ENCODE measurements around the gene ZNF500. TPM values are rescaled to one million over a fixed set of nuclear protein-coding genes. Genes with fewer than 3 reads are reported as not detected.

The ZNF500 gene
- 7.7 and 7.8 TPM in 2 replicates for total RNA-seq

GRCh38 chr16:4766875-4767628 lies at the start of gene ZNF500:
Gene ZNF500, minus strand, starts transcription at chr16:4767162. Its CDS starts 1,184 bp downstream, at chr16:4765978.

DNA sequence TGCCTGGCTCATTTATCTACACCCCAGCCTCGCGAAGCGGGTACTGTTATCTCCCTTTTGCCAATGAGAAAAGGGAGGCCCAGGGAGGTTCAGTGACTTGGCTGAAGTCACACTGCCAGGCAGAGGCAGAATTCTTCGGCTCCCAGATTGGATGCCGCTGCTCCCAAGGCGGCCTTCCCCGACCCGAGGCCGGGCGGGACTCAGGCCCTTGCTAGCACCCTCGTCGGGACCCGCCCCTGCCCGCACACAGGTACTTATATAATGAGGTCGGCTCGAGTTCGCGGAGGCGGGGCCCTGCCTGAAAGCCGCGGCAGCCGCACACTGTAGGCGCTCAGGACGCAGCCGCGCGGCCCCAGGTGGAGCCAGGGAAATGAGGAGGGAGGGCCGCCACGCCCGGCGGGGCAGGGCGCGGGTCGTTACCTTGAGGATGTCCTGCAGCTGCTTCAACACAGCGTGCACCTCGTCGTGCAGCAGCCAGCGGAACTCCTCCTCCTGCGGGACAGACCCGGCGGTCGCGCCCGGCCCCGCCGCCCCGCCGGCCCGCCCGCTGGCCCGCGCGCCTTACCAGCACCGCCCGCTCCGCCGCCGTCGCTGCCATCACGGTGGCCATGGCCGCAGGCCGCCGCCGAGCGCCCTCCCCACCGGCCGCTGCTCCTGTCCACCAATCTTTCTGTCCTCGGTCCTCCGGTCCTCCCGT lies 35.1 kb upstream of the ZNF500 start, which contains the start of gene ROGDI:
TSS of gene ROGDI (minus strand) at position 672 of the 697 bp plus-strand sequence. CDS start at position 610, 62 bp downstream.

GRCh38 chr16:4795181-4795827 lies 28.3 kb upstream of the ZNF500 start, which contains the start of gene SMIM22:
Gene SMIM22, plus strand, starts transcription at chr16:4795369. Its CDS starts 366 bp downstream, at chr16:4795735.

GRCh38 chr16:4787627-4788482 lies 20.9 kb upstream of the ZNF500 start, which contains the start of gene SEPTIN12:
Gene SEPTIN12, minus strand, starts transcription at chr16:4788345. Its CDS starts 700 bp downstream, at chr16:4787645.

DNA sequence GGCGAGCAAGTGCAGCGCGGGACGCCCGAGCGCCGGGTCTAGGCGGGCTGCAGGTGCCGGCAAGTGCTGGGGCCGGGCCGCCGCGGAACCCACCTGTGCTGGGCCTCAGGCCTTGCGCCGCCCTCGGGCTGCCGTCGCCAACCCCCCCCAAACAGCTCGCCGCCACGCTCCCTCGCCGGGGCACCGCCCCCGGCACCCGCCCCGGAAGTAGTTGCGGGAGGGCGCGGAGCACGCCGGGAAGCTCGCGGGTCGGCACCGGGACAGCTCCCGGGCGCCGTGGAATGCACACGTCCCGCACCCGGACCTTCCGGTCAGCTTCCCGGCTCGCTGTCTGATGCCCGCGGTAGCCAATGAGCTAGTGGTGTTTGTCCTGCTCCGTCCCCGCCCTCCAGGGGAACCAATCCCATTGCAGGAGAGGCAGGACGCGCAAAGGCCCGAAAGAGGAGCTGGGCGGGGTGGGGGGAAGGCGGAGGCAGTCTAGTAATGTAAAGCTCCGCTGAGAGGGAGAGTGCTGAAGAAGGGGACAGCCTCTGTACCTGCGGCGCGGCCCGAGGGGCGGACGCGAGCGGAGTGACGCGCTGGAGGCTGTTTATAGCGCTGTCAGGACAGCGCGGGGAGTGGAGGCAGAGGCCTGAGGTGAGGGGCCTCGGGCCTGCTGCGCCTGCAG lies 32.8 kb downstream of the ZNF500 start, which contains the start of the genes ANKS3 and DNAAF8:
TSS of gene ANKS3 (minus strand) at position 209 of the 667 bp plus-strand sequence. CDS start 4,122 bp downstream, outside the sequence.
TSS of gene DNAAF8 (plus strand) at position 475 of the 667 bp plus-strand sequence. CDS start 1,978 bp downstream, outside the sequence.

Other genes with a start within 250 kb of the ZNF500 start
- 36.8 and 38.6 TPM in 2 replicates for gene CDIP1, start 228.4 kb downstream of the ZNF500 start, total RNA-seq
- 0.05 TPM in 1 of 2 replicates, not detected in the other for gene C16orf96, start 210.8 kb downstream of the ZNF500 start, total RNA-seq
- 7.6 and 9.0 TPM in 2 replicates for gene UBALD1, start 152.3 kb downstream of the ZNF500 start, total RNA-seq
- 31.0 and 44.5 TPM in 2 replicates for gene MGRN1, start 142.3 kb downstream of the ZNF500 start, total RNA-seq
- 30.3 and 38.5 TPM in 2 replicates for gene NUDT16L1, start 73.6 kb downstream of the ZNF500 start, total RNA-seq
- gene ANKS3, start 32.9 kb downstream of the ZNF500 start, total RNA-seq = 5.5 and 5.8 TPM in 2 replicates
- 0.27 TPM in 1 of 2 replicates, not detected in the other for gene DNAAF8, start 32.6 kb downstream of the ZNF500 start, total RNA-seq
- gene SEPTIN12, start 21.2 kb upstream of the ZNF500 start, total RNA-seq = not detected in 2 replicates
- not detected in 2 replicates for gene SMIM22, start 28.2 kb upstream of the ZNF500 start, total RNA-seq
- gene ROGDI, start 35.5 kb upstream of the ZNF500 start, total RNA-seq = 17.0 and 19.7 TPM in 2 replicates
- gene GLYR1, start 80.1 kb upstream of the ZNF500 start, total RNA-seq = 56.5 and 57.8 TPM in 2 replicates
- gene UBN1, start 80.3 kb upstream of the ZNF500 start, total RNA-seq = 32.9 and 33.4 TPM in 2 replicates
- 0.47 and 0.64 TPM in 2 replicates for gene PPL, start 170.0 kb upstream of the ZNF500 start, total RNA-seq
- not detected in 2 replicates for gene SEC14L5, start 191.2 kb upstream of the ZNF500 start, total RNA-seq